GM23338 (cell line): ENCODE measurements around the gene CNOT8.

ENCODE experiments used
- EZH2 ChIP-seq: fragments of 200-600 bp; sonication (generic); IDR thresholded peaks from one replicate; pipeline ENCODE4 v1.8.0; 2017; ENCODE audit warnings: antibody characterized with exemption, mild to moderate bottlenecking, low read depth; ENCODE audit not compliant: unreplicated experiment
- EZH2phosphoT487 ChIP-seq: fragments of 200-600 bp; sonication (generic); IDR thresholded peaks from one replicate; pipeline ENCODE4 v1.8.1; 2018; ENCODE audit warnings: antibody characterized with exemption; ENCODE audit not compliant: unreplicated experiment
- NANOG ChIP-seq: IDR thresholded peaks from 2 replicates; pipeline ENCODE4 v1.6.1; 2016; ENCODE audit warnings: antibody characterized with exemption, borderline replicate concordance
- POLR2AphosphoS5 ChIP-seq: IDR thresholded peaks from 2 replicates; pipeline ENCODE4 v1.6.1; 2016; ENCODE audit warnings: antibody characterized with exemption, low read depth
- ZNF331 ChIP-seq: fragments of 250-450 bp; sonication (Bioruptor Pico); IDR thresholded peaks from 2 replicates; pipeline ENCODE4 v1.5.0; 2020; ENCODE audit warnings: low read depth, mild to moderate bottlenecking, moderate library complexity
- TF ChIP-seq, protein P1 (sequence below), 2 experiments: fragments of 200-600 bp in 1 of 2; sonication (generic) in 1 of 2; conservative IDR thresholded peaks; 2 replicates each; pipeline versions ENCODE4 v1.5.1 to v1.6.1; 2016 to 2017; ENCODE audit warnings: antibody characterized with exemption in 2 of 2, low read depth in 2 of 2, mild to moderate bottlenecking in 2 of 2, moderate library complexity in 1 of 2
- TF ChIP-seq, protein P2 (sequence below): IDR thresholded peaks from one replicate; pipeline ENCODE4 v1.6.1; 2018; ENCODE audit warnings: antibody characterized with exemption; ENCODE audit not compliant: unreplicated experiment

DNA sequence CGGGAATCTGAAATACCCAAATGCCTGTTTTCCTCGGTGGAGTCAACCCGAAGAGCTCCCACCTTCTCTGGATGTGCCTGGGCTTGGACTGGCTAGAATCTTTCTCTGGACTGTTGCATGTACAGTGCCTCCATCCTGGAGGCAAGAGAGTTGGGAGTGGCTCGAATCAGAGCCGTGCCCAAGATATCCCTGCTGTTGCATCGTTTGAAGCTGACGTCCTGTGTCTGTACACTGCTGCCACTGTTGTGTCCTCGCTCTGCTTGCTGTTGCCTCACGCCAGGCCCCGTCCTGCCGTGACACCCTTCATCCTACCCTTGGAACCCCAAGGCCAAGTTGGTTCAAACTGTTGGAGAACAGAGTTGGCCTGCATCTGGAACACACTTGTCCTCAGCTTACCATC is 43.4 kb upstream of the CNOT8 start:
- TF ChIP-seq, protein P1, sequence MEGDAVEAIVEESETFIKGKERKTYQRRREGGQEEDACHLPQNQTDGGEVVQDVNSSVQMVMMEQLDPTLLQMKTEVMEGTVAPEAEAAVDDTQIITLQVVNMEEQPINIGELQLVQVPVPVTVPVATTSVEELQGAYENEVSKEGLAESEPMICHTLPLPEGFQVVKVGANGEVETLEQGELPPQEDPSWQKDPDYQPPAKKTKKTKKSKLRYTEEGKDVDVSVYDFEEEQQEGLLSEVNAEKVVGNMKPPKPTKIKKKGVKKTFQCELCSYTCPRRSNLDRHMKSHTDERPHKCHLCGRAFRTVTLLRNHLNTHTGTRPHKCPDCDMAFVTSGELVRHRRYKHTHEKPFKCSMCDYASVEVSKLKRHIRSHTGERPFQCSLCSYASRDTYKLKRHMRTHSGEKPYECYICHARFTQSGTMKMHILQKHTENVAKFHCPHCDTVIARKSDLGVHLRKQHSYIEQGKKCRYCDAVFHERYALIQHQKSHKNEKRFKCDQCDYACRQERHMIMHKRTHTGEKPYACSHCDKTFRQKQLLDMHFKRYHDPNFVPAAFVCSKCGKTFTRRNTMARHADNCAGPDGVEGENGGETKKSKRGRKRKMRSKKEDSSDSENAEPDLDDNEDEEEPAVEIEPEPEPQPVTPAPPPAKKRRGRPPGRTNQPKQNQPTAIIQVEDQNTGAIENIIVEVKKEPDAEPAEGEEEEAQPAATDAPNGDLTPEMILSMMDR (conservative IDR thresholded peaks at IDR 0.05; ENCODE audit: low read depth in 2 of 2), result no peak
- TF ChIP-seq EZH2phosphoT487 (no peak), POLR2AphosphoS5 (0 out of 2 replicates have a peak, but pooled peaks have one; percentile 17), EZH2 (no peak), ZNF331 (CRISPR knock-in tag) (no peak), NANOG (no peak)
- TF ChIP-seq, protein P2, sequence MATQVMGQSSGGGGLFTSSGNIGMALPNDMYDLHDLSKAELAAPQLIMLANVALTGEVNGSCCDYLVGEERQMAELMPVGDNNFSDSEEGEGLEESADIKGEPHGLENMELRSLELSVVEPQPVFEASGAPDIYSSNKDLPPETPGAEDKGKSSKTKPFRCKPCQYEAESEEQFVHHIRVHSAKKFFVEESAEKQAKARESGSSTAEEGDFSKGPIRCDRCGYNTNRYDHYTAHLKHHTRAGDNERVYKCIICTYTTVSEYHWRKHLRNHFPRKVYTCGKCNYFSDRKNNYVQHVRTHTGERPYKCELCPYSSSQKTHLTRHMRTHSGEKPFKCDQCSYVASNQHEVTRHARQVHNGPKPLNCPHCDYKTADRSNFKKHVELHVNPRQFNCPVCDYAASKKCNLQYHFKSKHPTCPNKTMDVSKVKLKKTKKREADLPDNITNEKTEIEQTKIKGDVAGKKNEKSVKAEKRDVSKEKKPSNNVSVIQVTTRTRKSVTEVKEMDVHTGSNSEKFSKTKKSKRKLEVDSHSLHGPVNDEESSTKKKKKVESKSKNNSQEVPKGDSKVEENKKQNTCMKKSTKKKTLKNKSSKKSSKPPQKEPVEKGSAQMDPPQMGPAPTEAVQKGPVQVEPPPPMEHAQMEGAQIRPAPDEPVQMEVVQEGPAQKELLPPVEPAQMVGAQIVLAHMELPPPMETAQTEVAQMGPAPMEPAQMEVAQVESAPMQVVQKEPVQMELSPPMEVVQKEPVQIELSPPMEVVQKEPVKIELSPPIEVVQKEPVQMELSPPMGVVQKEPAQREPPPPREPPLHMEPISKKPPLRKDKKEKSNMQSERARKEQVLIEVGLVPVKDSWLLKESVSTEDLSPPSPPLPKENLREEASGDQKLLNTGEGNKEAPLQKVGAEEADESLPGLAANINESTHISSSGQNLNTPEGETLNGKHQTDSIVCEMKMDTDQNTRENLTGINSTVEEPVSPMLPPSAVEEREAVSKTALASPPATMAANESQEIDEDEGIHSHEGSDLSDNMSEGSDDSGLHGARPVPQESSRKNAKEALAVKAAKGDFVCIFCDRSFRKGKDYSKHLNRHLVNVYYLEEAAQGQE, result no peak
